Astrocyte (in vitro differentiated cells and primary cell): ENCODE data around the gene SHROOM1. TPM values are rescaled to one million over a fixed set of nuclear protein-coding genes. Genes with fewer than 3 reads are reported as not detected.

Experiments
- DNase-seq: peaks from one replicate; pipeline ENCODE4 v3.0.0-alpha.2; 2010; ENCODE audit warnings: low read depth
- FAIRE-seq: peaks from 2 replicates; lab custom pipeline; 2011; peaks lifted over from hg19 to GRCh38; lab: Jason Lieb, UNC
- H2AFZ ChIP-seq: 2 replicates; pipeline ENCODE4 v1.6.0; 2012; ENCODE audit warnings: low read depth, low read length, inconsistent platforms
- H3K27ac ChIP-seq: 2 replicates; pipeline ENCODE4 v1.5.1; 2011; ENCODE audit warnings: low read depth, low read length, inconsistent platforms
- H3K27me3 ChIP-seq: 2 replicates; pipeline ENCODE4 v1.6.0; 2011; ENCODE audit warnings: low read length, inconsistent platforms; ENCODE audit not compliant: insufficient read depth
- H3K36me3 ChIP-seq: 2 replicates; pipeline ENCODE4 v1.5.1; 2011; ENCODE audit warnings: low read length, inconsistent platforms; ENCODE audit not compliant: insufficient read depth
- H3K4me1 ChIP-seq: 2 replicates; pipeline ENCODE4 v1.5.1; 2011; ENCODE audit warnings: low read length, inconsistent platforms; ENCODE audit not compliant: insufficient read depth
- H3K4me2 ChIP-seq: 2 replicates; pipeline ENCODE4 v1.6.0; 2012; ENCODE audit warnings: low read length, inconsistent platforms
- H3K4me3 ChIP-seq: 2 replicates; pipeline ENCODE4 v1.5.1; 2011; ENCODE audit warnings: low read depth, mild to moderate bottlenecking, low read length, inconsistent platforms; ENCODE audit not compliant: insufficient read depth
- H3K79me2 ChIP-seq: 2 replicates; pipeline ENCODE4 v1.6.0; 2012; ENCODE audit warnings: mild to moderate bottlenecking, low read length, inconsistent platforms; ENCODE audit not compliant: insufficient read depth
- H3K9ac ChIP-seq: 2 replicates; pipeline ENCODE4 v1.6.0; 2012; ENCODE audit warnings: mild to moderate bottlenecking, low read length, inconsistent platforms
- H3K9me3 ChIP-seq: 2 replicates; pipeline ENCODE4 v1.5.1; 2012; ENCODE audit warnings: low read depth, mild to moderate bottlenecking, low read length, inconsistent platforms; ENCODE audit not compliant: insufficient read depth
- H4K20me1 ChIP-seq: 2 replicates; pipeline ENCODE4 v1.6.0; 2012; ENCODE audit warnings: low read length, inconsistent platforms; ENCODE audit not compliant: insufficient read depth
- H3K27ac Mint-ChIP-seq: one replicate; pipeline ENCODE4 v1.8.0; 2021; ENCODE audit warnings: mild to moderate bottlenecking, mixed read lengths; ENCODE audit not compliant: unreplicated experiment
- H3K27me3 Mint-ChIP-seq: one replicate; pipeline ENCODE4 v1.8.0; 2021; ENCODE audit warnings: low read depth, mixed read lengths; ENCODE audit not compliant: unreplicated experiment
- H3K36me3 Mint-ChIP-seq: one replicate; pipeline ENCODE4 v1.8.0; 2021; ENCODE audit warnings: low read depth, mixed read lengths; ENCODE audit not compliant: unreplicated experiment
- H3K4me1 Mint-ChIP-seq: one replicate; pipeline ENCODE4 v1.8.0; 2021; ENCODE audit warnings: low read depth, mixed read lengths; ENCODE audit not compliant: unreplicated experiment
- H3K4me3 Mint-ChIP-seq: one replicate; pipeline ENCODE4 v1.8.0; 2021; ENCODE audit warnings: mild to moderate bottlenecking, moderate library complexity, mixed read lengths; ENCODE audit not compliant: unreplicated experiment
- H3K9me3 Mint-ChIP-seq: one replicate; pipeline ENCODE4 v1.8.0; 2021; ENCODE audit warnings: mild to moderate bottlenecking, mixed read lengths; ENCODE audit not compliant: unreplicated experiment
- EZH2 ChIP-seq: IDR thresholded peaks from 2 replicates; pipeline ENCODE4 v1.6.1; 2012; ENCODE audit warnings: mild to moderate bottlenecking, low read length, inconsistent platforms; ENCODE audit not compliant: insufficient read depth
- total RNA-seq: library from RNA; stranded (reverse); gene quantifications from 2 replicates; pipeline ENCODE4 v1.2.1, GENCODE V29; 2021
- TF ChIP-seq, protein P1 (sequence below): IDR thresholded peaks from 2 replicates; pipeline ENCODE4 v1.5.1; 2011; ENCODE audit warnings: low read depth, mild to moderate bottlenecking, inconsistent platforms, low read length, moderate library complexity; ENCODE audit not compliant: insufficient read depth

The SHROOM1 gene
- total RNA-seq, 1 donor from 2014 or later, result 5.0 TPM

DNA sequence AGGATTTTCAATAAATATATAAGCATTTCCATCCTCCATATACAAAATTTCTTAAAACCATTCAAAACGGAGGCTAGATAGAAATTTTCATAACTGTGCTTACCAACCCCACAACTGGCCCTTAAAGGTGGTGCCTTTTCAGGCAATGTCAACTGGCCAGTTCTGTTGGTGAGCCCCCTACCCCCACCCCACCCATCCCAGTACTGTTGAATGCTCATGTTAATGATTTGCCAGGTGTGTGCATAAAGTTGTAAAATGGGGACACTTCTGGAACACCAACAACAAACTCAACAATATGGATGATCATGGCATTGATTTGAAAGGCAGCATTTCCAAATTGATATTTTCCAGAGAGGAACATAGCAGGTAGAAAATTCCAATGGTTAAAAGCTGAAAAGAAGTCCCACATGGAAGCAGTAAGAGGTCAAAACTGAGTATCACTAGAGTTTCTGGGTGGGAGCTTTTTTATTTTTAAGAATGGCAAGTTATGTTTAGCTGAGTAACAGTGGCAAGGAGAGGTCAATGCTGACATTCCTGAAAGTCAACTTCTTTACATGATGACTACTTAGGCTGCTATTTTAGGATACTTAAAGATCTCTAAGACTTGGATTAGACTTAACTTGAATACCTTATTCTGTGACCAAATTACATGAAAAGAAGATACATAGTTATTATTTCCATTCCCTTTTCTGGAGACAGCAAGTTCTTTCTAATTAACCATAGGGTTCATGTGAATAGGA lies 45.7 kb upstream of the SHROOM1 start:
- no peak overlapping the region for H2AFZ ChIP-seq
- peaks cover 30% of the 10 kb centered on the region for H3K36me3 Mint-ChIP-seq
- peaks cover 43% of the 10 kb centered on the region for H3K36me3 ChIP-seq
- H3K27me3 ChIP-seq, result no peaks in the 10 kb centered on the region
- no peak for TF ChIP-seq EZH2
- TF ChIP-seq, protein P1, sequence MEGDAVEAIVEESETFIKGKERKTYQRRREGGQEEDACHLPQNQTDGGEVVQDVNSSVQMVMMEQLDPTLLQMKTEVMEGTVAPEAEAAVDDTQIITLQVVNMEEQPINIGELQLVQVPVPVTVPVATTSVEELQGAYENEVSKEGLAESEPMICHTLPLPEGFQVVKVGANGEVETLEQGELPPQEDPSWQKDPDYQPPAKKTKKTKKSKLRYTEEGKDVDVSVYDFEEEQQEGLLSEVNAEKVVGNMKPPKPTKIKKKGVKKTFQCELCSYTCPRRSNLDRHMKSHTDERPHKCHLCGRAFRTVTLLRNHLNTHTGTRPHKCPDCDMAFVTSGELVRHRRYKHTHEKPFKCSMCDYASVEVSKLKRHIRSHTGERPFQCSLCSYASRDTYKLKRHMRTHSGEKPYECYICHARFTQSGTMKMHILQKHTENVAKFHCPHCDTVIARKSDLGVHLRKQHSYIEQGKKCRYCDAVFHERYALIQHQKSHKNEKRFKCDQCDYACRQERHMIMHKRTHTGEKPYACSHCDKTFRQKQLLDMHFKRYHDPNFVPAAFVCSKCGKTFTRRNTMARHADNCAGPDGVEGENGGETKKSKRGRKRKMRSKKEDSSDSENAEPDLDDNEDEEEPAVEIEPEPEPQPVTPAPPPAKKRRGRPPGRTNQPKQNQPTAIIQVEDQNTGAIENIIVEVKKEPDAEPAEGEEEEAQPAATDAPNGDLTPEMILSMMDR, result no peak
- peaks cover 8% of the 10 kb centered on the region for H3K79me2 ChIP-seq
- H3K4me3 ChIP-seq, result no peak overlapping the region
- H3K9ac ChIP-seq, result no peak overlapping the region
- no peaks in the 10 kb centered on the region for H3K9me3 Mint-ChIP-seq
- no peaks in the 10 kb centered on the region for H3K9me3 ChIP-seq
- no peaks in the 10 kb centered on the region for H3K27me3 Mint-ChIP-seq
- H3K4me1 Mint-ChIP-seq, result peaks cover 34% of the 10 kb centered on the region
- no peak overlapping the region for H3K27ac Mint-ChIP-seq
- H3K27ac ChIP-seq, result peak overlapping the region; percentile 5
- peaks cover 11% of the 10 kb centered on the region for H3K4me1 ChIP-seq
- no peak overlapping the region for H3K4me3 Mint-ChIP-seq
- peak; percentile 53 for DNase-seq
- peak; percentile 5 for FAIRE-seq
- H3K4me2 ChIP-seq, result peak overlapping the region; percentile 26
- H4K20me1 ChIP-seq, result peaks cover 33% of the 10 kb centered on the region

DNA sequence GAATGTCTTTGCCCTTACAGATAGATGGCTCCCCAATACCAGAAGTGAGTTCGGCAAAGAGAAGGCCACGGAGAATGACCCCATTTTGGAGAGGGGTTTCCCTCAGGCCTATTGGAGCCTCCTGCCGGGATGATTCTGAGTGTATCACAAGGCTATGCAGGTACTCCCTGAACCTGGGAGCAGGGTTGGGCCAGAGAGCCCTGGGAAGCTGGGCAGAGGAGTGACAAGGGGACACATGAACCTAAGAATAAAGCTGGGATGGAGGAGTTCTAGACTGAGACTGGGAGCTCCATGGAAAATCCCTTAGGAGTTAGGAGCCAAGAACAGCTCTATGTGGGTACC lies 43.5 kb upstream of the SHROOM1 start:
- H3K36me3 Mint-ChIP-seq, result peaks cover 34% of the 10 kb centered on the region
- H3K27me3 Mint-ChIP-seq, result no peaks in the 10 kb centered on the region
- H2AFZ ChIP-seq, result no peak overlapping the region
- peaks cover 34% of the 10 kb centered on the region for H3K4me1 Mint-ChIP-seq
- H3K4me3 Mint-ChIP-seq, result no peak overlapping the region
- no peaks in the 10 kb centered on the region for H3K27me3 ChIP-seq
- H3K4me1 ChIP-seq, result peaks cover 11% of the 10 kb centered on the region
- H3K4me3 ChIP-seq, result no peak overlapping the region
- H3K27ac Mint-ChIP-seq, result no peak overlapping the region
- peaks cover 4% of the 10 kb centered on the region for H3K79me2 ChIP-seq
- DNase-seq (no peak), FAIRE-seq (no peak)
- no peak for TF ChIP-seq EZH2
- TF ChIP-seq, protein P1, result no peak
- no peaks in the 10 kb centered on the region for H3K9me3 ChIP-seq
- no peak overlapping the region for H3K4me2 ChIP-seq
- H3K36me3 ChIP-seq, result peaks cover 21% of the 10 kb centered on the region
- peaks cover 22% of the 10 kb centered on the region for H4K20me1 ChIP-seq
- no peak overlapping the region for H3K27ac ChIP-seq
- H3K9me3 Mint-ChIP-seq, result no peaks in the 10 kb centered on the region
- no peak overlapping the region for H3K9ac ChIP-seq
